Measurements from ENCODE around the gene ID2. TPM values are rescaled to one million over a fixed set of nuclear protein-coding genes. Genes with fewer than 3 reads are reported as not detected.
A peak's percentile ranks its signal among the peaks of the same experiment; 100 is the strongest.

The ID2 gene
- total and polyA plus RNA-seq, 2 of the 13 experiments (the other 11 are each of a cell fraction or from before 2014, with no cell fraction given) = 214 to 719 TPM

DNA sequence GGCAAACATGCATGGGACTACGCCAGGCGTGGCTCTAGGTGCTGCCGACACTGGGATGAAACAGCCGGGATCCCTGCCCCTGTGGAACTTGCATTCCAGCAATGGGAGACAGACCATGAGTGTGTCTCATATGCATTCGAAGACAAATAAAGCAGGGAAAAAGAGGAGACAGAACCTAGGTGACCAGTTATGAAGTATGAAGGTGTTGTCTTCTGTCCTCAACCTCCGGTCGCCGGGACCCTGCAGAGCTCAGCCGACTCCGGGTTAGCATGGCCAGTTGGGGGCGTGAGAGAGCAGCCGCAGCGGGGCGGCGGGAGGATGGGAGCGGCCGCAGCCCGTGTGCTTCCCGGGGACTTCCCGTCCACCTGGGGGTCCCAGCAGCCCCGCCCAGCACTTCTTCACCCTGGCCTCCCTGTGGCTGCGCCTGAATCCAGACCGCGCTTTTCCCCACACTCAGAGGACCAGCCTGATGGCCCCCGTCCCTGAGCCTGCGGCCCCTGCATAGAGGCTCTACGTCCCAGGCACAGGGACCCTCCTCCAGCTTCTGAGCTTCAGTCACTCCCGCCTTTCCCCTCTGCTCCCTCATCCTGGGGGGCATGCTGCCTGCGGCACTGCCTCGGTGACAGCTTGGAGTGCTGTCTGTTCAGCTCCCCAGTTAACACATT lies 11.4 kb downstream of the ID2 start (continued):
- no peak for TF ChIP-seq SCMH1 (CRISPR knock-in tag; IDR thresholded peaks at IDR 0.05; ENCODE audit: borderline replicate concordance)
- TF ChIP-seq SP2 (CRISPR knock-in tag; IDR thresholded peaks at IDR 0.05) = no peak
- no peak for TF ChIP-seq SRF (IDR thresholded peaks at IDR 0.05; ENCODE audit: low read depth, low read length)
- TF ChIP-seq IRF2 (CRISPR knock-in tag; IDR thresholded peaks at IDR 0.05) = 0 out of 2 replicates have a peak, but pooled peaks have one; percentile 18
- TF ChIP-seq ZNF788 (CRISPR knock-in tag; IDR thresholded peaks at IDR 0.05; ENCODE audit: borderline replicate concordance) = peak; percentile 78; the same call in 1 of the 2 replicates
- peak; percentile 27; the same call in 1 of the 2 replicates for TF ChIP-seq ATF2 (CRISPR knock-in tag; IDR thresholded peaks at IDR 0.05)
- TF ChIP-seq, protein P1, sequence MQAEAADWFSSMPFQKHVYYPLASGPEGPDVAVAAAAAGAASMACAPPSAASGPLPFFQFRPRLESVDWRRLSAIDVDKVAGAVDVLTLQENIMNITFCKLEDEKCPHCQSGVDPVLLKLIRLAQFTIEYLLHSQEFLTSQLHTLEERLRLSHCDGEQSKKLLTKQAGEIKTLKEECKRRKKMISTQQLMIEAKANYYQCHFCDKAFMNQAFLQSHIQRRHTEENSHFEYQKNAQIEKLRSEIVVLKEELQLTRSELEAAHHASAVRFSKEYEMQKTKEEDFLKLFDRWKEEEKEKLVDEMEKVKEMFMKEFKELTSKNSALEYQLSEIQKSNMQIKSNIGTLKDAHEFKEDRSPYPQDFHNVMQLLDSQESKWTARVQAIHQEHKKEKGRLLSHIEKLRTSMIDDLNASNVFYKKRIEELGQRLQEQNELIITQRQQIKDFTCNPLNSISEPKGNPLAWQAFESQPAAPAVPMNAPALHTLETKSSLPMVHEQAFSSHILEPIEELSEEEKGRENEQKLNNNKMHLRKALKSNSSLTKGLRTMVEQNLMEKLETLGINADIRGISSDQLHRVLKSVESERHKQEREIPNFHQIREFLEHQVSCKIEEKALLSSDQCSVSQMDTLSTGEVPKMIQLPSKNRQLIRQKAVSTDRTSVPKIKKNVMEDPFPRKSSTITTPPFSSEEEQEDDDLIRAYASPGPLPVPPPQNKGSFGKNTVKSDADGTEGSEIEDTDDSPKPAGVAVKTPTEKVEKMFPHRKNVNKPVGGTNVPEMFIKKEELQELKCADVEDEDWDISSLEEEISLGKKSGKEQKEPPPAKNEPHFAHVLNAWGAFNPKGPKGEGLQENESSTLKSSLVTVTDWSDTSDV (CRISPR knock-in tag; IDR thresholded peaks at IDR 0.05) = no peak
- TF ChIP-seq KLF13 (CRISPR knock-in tag; IDR thresholded peaks at IDR 0.05) = no peak
- TF ChIP-seq ETV5 (CRISPR knock-in tag; IDR thresholded peaks at IDR 0.05; ENCODE audit: borderline replicate concordance) = peak; percentile 48
- TF ChIP-seq, protein P2, sequence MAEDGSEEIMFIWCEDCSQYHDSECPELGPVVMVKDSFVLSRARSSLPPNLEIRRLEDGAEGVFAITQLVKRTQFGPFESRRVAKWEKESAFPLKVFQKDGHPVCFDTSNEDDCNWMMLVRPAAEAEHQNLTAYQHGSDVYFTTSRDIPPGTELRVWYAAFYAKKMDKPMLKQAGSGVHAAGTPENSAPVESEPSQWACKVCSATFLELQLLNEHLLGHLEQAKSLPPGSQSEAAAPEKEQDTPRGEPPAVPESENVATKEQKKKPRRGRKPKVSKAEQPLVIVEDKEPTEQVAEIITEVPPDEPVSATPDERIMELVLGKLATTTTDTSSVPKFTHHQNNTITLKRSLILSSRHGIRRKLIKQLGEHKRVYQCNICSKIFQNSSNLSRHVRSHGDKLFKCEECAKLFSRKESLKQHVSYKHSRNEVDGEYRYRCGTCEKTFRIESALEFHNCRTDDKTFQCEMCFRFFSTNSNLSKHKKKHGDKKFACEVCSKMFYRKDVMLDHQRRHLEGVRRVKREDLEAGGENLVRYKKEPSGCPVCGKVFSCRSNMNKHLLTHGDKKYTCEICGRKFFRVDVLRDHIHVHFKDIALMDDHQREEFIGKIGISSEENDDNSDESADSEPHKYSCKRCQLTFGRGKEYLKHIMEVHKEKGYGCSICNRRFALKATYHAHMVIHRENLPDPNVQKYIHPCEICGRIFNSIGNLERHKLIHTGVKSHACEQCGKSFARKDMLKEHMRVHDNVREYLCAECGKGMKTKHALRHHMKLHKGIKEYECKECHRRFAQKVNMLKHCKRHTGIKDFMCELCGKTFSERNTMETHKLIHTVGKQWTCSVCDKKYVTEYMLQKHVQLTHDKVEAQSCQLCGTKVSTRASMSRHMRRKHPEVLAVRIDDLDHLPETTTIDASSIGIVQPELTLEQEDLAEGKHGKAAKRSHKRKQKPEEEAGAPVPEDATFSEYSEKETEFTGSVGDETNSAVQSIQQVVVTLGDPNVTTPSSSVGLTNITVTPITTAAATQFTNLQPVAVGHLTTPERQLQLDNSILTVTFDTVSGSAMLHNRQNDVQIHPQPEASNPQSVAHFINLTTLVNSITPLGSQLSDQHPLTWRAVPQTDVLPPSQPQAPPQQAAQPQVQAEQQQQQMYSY (CRISPR knock-in tag; IDR thresholded peaks at IDR 0.05) = no peak
- no peak; the same call in 1 of the 2 replicates for TF ChIP-seq ZNF674 (CRISPR knock-in tag; IDR thresholded peaks at IDR 0.05; ENCODE audit: low read depth)
- no peak for TF ChIP-seq SP140L (CRISPR knock-in tag; IDR thresholded peaks at IDR 0.05; ENCODE audit: borderline replicate concordance)
- TF ChIP-seq ZFP62 (CRISPR knock-in tag; IDR thresholded peaks at IDR 0.05) = no peak
- no peak for TF ChIP-seq RFXANK (CRISPR knock-in tag; IDR thresholded peaks at IDR 0.05)
- no peak for TF ChIP-seq GRHL1 (CRISPR knock-in tag; conservative IDR thresholded peaks at IDR 0.05)
- TF ChIP-seq TGIF2 (CRISPR knock-in tag; IDR thresholded peaks at IDR 0.05) = 0 out of 2 replicates have a peak, but pooled peaks have one; percentile 24
- no peak for TF ChIP-seq MZF1 (CRISPR knock-in tag; IDR thresholded peaks at IDR 0.05; ENCODE audit: borderline replicate concordance)
- peak; percentile 41; the same call in 1 of the 2 replicates for TF ChIP-seq THRA (CRISPR knock-in tag; IDR thresholded peaks at IDR 0.05; ENCODE audit: borderline replicate concordance)
- no peak for TF ChIP-seq NKX3-1 (CRISPR knock-in tag; IDR thresholded peaks at IDR 0.05)

All from HepG2 (cell line).